K562 (cell line): Measurements from ENCODE around the gene SEC23A.
"Not testable (repeated sequence)": the region's sequence is repeated elsewhere in the genome, so short reads cannot be mapped to it uniquely, and the experiment has no call there.

Experiments
- E2F5 ChIP-seq: sonication (generic); formaldehyde crosslinking; IDR thresholded peaks from 2 replicates; pipeline ENCODE4 v1.8.0; 2022; ENCODE audit warnings: mild to moderate bottlenecking, missing genetic modification reagents
- FOSL1 ChIP-seq: fragments of 200-800 bp; sonication (Bioruptor generic); conservative IDR thresholded peaks from 2 replicates; pipeline ENCODE4 v1.6.1; 2016; ENCODE audit warnings: missing genetic modification characterization, missing compliant biosample characterization
- NFE2 ChIP-seq: IDR thresholded peaks from 2 replicates; pipeline ENCODE4 v1.6.1; 2014; ENCODE audit warnings: antibody characterized with exemption, low read depth
- POLR2G ChIP-seq: fragments of 200-400 bp; formaldehyde crosslinking; IDR thresholded peaks from 2 replicates; pipeline ENCODE4 v1.6.1; 2017; ENCODE audit warnings: low read depth, mild to moderate bottlenecking, antibody characterized with exemption, low read length, moderate library complexity
- STAT5A ChIP-seq: IDR thresholded peaks from 2 replicates; pipeline ENCODE4 v1.6.1; 2012; ENCODE audit warnings: low read length, inconsistent platforms, borderline replicate concordance
- TRIM28 ChIP-seq: fragments of 450-650 bp; IDR thresholded peaks from 2 replicates; pipeline ENCODE4 v1.6.1; 2017
- ZBTB33 ChIP-seq: sonication (generic); formaldehyde crosslinking; IDR thresholded peaks from 2 replicates; pipeline ENCODE4 v1.8.1; 2023; ENCODE audit warnings: mild to moderate bottlenecking, missing genetic modification reagents

- TF ChIP-seq STAT5A; E2F5 (CRISPR knock-in tag); NFE2; TRIM28; POLR2G; FOSL1 (tag); ZBTB33: not testable (repeated sequence)
Observed at GRCh38 chr14:39008965-39009364, 94.1 kb downstream of the SEC23A start.
